ENCODE data around the gene GTF2IRD1.

GRCh38 chr7:74464931-74465886 lies 11.5 kb downstream of the GTF2IRD1 start:
- TF ChIP-seq, protein P1, sequence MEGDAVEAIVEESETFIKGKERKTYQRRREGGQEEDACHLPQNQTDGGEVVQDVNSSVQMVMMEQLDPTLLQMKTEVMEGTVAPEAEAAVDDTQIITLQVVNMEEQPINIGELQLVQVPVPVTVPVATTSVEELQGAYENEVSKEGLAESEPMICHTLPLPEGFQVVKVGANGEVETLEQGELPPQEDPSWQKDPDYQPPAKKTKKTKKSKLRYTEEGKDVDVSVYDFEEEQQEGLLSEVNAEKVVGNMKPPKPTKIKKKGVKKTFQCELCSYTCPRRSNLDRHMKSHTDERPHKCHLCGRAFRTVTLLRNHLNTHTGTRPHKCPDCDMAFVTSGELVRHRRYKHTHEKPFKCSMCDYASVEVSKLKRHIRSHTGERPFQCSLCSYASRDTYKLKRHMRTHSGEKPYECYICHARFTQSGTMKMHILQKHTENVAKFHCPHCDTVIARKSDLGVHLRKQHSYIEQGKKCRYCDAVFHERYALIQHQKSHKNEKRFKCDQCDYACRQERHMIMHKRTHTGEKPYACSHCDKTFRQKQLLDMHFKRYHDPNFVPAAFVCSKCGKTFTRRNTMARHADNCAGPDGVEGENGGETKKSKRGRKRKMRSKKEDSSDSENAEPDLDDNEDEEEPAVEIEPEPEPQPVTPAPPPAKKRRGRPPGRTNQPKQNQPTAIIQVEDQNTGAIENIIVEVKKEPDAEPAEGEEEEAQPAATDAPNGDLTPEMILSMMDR (IDR thresholded peaks at IDR 0.05; ENCODE audit: low read depth, low read length, poor library complexity, severe bottlenecking) = no peak
- TF ChIP-seq EZH2phosphoT487 (IDR thresholded peaks at IDR 0.05; ENCODE audit: borderline replicate concordance, low read length) = no peak

Data from DOHH2 (cell line).